Activated CD4-positive, alpha-beta T cell treated with anti-CD3 and anti-CD28 coated beads, Interleukin-2, amount 10 ng/mL, durations not matched to agents 24 days and 14 days (primary cell): ENCODE data around the gene HLA-G. TPM values are rescaled to one million over a fixed set of nuclear protein-coding genes. Genes with fewer than 3 reads are reported as not detected.
A peak's percentile ranks its signal among the peaks of the same experiment; 100 is the strongest.
"Not testable (repeated sequence)": the region's sequence is repeated elsewhere in the genome, so short reads cannot be mapped to it uniquely, and the experiment has no call there.

Source experiments
- DNase-seq: peaks from one replicate; pipeline ENCODE4 v3.0.0; 2022
- H3K27ac Mint-ChIP-seq: one replicate; pipeline ENCODE4 v1.8.0; 2022; ENCODE audit warnings: mild to moderate bottlenecking, mixed read lengths
- H3K27me3 Mint-ChIP-seq: one replicate; pipeline ENCODE4 v1.8.0; 2022; ENCODE audit warnings: mixed read lengths
- H3K36me3 Mint-ChIP-seq: one replicate; pipeline ENCODE4 v1.8.0; 2022; ENCODE audit warnings: low read depth, mild to moderate bottlenecking, mixed read lengths
- H3K4me1 Mint-ChIP-seq: one replicate; pipeline ENCODE4 v1.8.0; 2021; ENCODE audit warnings: mixed read lengths
- H3K4me3 Mint-ChIP-seq: one replicate; pipeline ENCODE4 v1.8.0; 2022; ENCODE audit warnings: mild to moderate bottlenecking, moderate library complexity, mixed read lengths
- H3K9me3 Mint-ChIP-seq: one replicate; pipeline ENCODE4 v1.8.0; 2021; ENCODE audit warnings: mixed read lengths
- intact Hi-C: fragments of 100-400 bp; cut with micrococcal nuclease; formaldehyde crosslinking; loops from one replicate; pipeline ENCODE4 v1.15.1; 2023
- total RNA-seq: library from RNA; stranded (reverse); gene quantifications from 2 replicates; pipeline ENCODE4 v1.2.3, GENCODE V29; 2022

The HLA-G gene
- 0.85 and 1.2 TPM in 2 replicates for total RNA-seq

GRCh38 chr6:29827579-29828470, at the start of gene HLA-G:
Gene HLA-G, plus strand, starts transcription at chr6:29827825. Its CDS starts 20 bp downstream, at chr6:29827845.
- peaks cover 10% of the 10 kb centered on the region for H3K4me1 Mint-ChIP-seq
- H3K36me3 Mint-ChIP-seq, result no peaks in the 10 kb centered on the region
- H3K9me3 Mint-ChIP-seq, result peaks cover 4% of the 10 kb centered on the region
- intact Hi-C loops, result no loop called here
- H3K4me3 Mint-ChIP-seq, result peak within 1 kb of the TSS; percentile 64
- H3K27me3 Mint-ChIP-seq, result peaks cover 77% of the 10 kb centered on the region
- DNase-seq, result no peak
- no peak within 1 kb of the TSS for H3K27ac Mint-ChIP-seq

- H3K36me3 Mint-ChIP-seq, intact Hi-C loops, H3K27ac Mint-ChIP-seq, H3K4me1 Mint-ChIP-seq, DNase-seq, H3K4me3 Mint-ChIP-seq: not testable (repeated sequence)
- peaks cover 25% of the 10 kb centered on the region for H3K9me3 Mint-ChIP-seq
- H3K27me3 Mint-ChIP-seq, result peaks cover 49% of the 10 kb centered on the region
Measured at GRCh38 chr6:29780019-29780698, 47.5 kb upstream of the HLA-G start.

- no peak for DNase-seq
- Mint-ChIP-seq H3K4me1 (peaks cover 10% of the 10 kb centered on the region), H3K36me3 (peaks cover 2% of the 10 kb centered on the region), H3K27ac (no peak overlapping the region), H3K9me3 (peaks cover 21% of the 10 kb centered on the region), H3K27me3 (peaks cover 40% of the 10 kb centered on the region), H3K4me3 (no peak overlapping the region)
- intact Hi-C loops, result no loop called here
Measured at GRCh38 chr6:29789176-29789575, 38.4 kb upstream of the HLA-G start.

- H3K4me3 Mint-ChIP-seq, result no peak overlapping the region
- peaks cover 49% of the 10 kb centered on the region for H3K27me3 Mint-ChIP-seq
- no peak for DNase-seq
- H3K4me1 Mint-ChIP-seq, result peaks cover 10% of the 10 kb centered on the region
- H3K9me3 Mint-ChIP-seq, result peaks cover 14% of the 10 kb centered on the region
- intact Hi-C loops, result no loop called here
- no peaks in the 10 kb centered on the region for H3K36me3 Mint-ChIP-seq
- H3K27ac Mint-ChIP-seq, result no peak overlapping the region
Measured at GRCh38 chr6:29790626-29791025, 37.0 kb upstream of the HLA-G start.

- no peaks in the 10 kb centered on the region for H3K36me3 Mint-ChIP-seq
- H3K27me3 Mint-ChIP-seq, result peaks cover 55% of the 10 kb centered on the region
- DNase-seq, result no peak
- intact Hi-C loops, result no loop called here
- peak overlapping the region; percentile 87 for H3K4me3 Mint-ChIP-seq
- H3K9me3 Mint-ChIP-seq, result peaks cover 14% of the 10 kb centered on the region
- no peak overlapping the region for H3K27ac Mint-ChIP-seq
- peaks cover 10% of the 10 kb centered on the region for H3K4me1 Mint-ChIP-seq
Measured at GRCh38 chr6:29791162-29791561, 36.5 kb upstream of the HLA-G start.

GRCh38 chr6:29791786-29792122, 35.9 kb upstream of the HLA-G start:
- H3K4me3 Mint-ChIP-seq, result peak overlapping the region; percentile 87
- H3K27me3 Mint-ChIP-seq, result peaks cover 57% of the 10 kb centered on the region
- intact Hi-C loops, result loop anchor here (1.0 kb wide), 1 partner anchor 38 kb away; no protein-coding TSS in a partner anchor
- no peaks in the 10 kb centered on the region for H3K36me3 Mint-ChIP-seq
- no peak overlapping the region for H3K27ac Mint-ChIP-seq
- H3K9me3 Mint-ChIP-seq, result peaks cover 14% of the 10 kb centered on the region
- no peak for DNase-seq
- peaks cover 10% of the 10 kb centered on the region for H3K4me1 Mint-ChIP-seq

- H3K9me3 Mint-ChIP-seq, result peaks cover 10% of the 10 kb centered on the region
- intact Hi-C loops, result loop anchor here (1.0 kb wide), 1 partner anchor 39 kb away; no protein-coding TSS in a partner anchor
- H3K4me3 Mint-ChIP-seq, result peak overlapping the region; percentile 87
- DNase-seq, result peak; percentile 91
- peaks cover 10% of the 10 kb centered on the region for H3K4me1 Mint-ChIP-seq
- H3K27me3 Mint-ChIP-seq, result peaks cover 55% of the 10 kb centered on the region
- H3K27ac Mint-ChIP-seq, result peak overlapping the region; percentile 77
- no peaks in the 10 kb centered on the region for H3K36me3 Mint-ChIP-seq
Measured at GRCh38 chr6:29792123-29793035, 35.2 kb upstream of the HLA-G start.

GRCh38 chr6:29793036-29793356, 34.6 kb upstream of the HLA-G start:
- peak overlapping the region; percentile 87 for H3K4me3 Mint-ChIP-seq
- peaks cover 10% of the 10 kb centered on the region for H3K4me1 Mint-ChIP-seq
- H3K27ac Mint-ChIP-seq, result no peak overlapping the region
- H3K36me3 Mint-ChIP-seq, result no peaks in the 10 kb centered on the region
- H3K27me3 Mint-ChIP-seq, result peaks cover 50% of the 10 kb centered on the region
- peaks cover 7% of the 10 kb centered on the region for H3K9me3 Mint-ChIP-seq
- DNase-seq, result no peak
- intact Hi-C loops, result no loop called here

- Mint-ChIP-seq H3K27ac (no peak overlapping the region), H3K4me1 (peaks cover 10% of the 10 kb centered on the region), H3K4me3 (no peak overlapping the region), H3K27me3 (peaks cover 50% of the 10 kb centered on the region), H3K36me3 (no peaks in the 10 kb centered on the region), H3K9me3 (peaks cover 4% of the 10 kb centered on the region)
- DNase-seq, result peak; percentile 51
- intact Hi-C loops, result no loop called here
Measured at GRCh38 chr6:29793796-29794195, 33.8 kb upstream of the HLA-G start.

GRCh38 chr6:29796026-29796425, 31.6 kb upstream of the HLA-G start:
- no peaks in the 10 kb centered on the region for H3K36me3 Mint-ChIP-seq
- H3K4me1 Mint-ChIP-seq, result peaks cover 10% of the 10 kb centered on the region
- peaks cover 47% of the 10 kb centered on the region for H3K27me3 Mint-ChIP-seq
- no peak for DNase-seq
- H3K4me3 Mint-ChIP-seq, result no peak overlapping the region
- H3K9me3 Mint-ChIP-seq, result no peaks in the 10 kb centered on the region
- intact Hi-C loops, result no loop called here
- H3K27ac Mint-ChIP-seq, result no peak overlapping the region

- Mint-ChIP-seq H3K27ac (no peak overlapping the region), H3K4me3 (no peak overlapping the region), H3K36me3 (no peaks in the 10 kb centered on the region), H3K4me1 (peaks cover 5% of the 10 kb centered on the region), H3K27me3 (peaks cover 42% of the 10 kb centered on the region), H3K9me3 (no peaks in the 10 kb centered on the region)
- no peak for DNase-seq
- intact Hi-C loops, result no loop called here
Measured at GRCh38 chr6:29797135-29797534, 30.5 kb upstream of the HLA-G start.

- no peak for DNase-seq
- Mint-ChIP-seq H3K9me3 (no peaks in the 10 kb centered on the region), H3K4me3 (no peak overlapping the region), H3K27ac (no peak overlapping the region), H3K4me1 (peaks cover 3% of the 10 kb centered on the region), H3K36me3 (no peaks in the 10 kb centered on the region), H3K27me3 (peaks cover 43% of the 10 kb centered on the region)
- intact Hi-C loops, result no loop called here
Measured at GRCh38 chr6:29797966-29798365, 29.7 kb upstream of the HLA-G start.

- no peaks in the 10 kb centered on the region for H3K4me1 Mint-ChIP-seq
- no peaks in the 10 kb centered on the region for H3K36me3 Mint-ChIP-seq
- no peaks in the 10 kb centered on the region for H3K9me3 Mint-ChIP-seq
- H3K4me3 Mint-ChIP-seq, result no peak overlapping the region
- intact Hi-C loops, result no loop called here
- no peak for DNase-seq
- no peak overlapping the region for H3K27ac Mint-ChIP-seq
- H3K27me3 Mint-ChIP-seq, result peaks cover 23% of the 10 kb centered on the region
Measured at GRCh38 chr6:29800254-29800653, 27.4 kb upstream of the HLA-G start.
